GM18502 (cell line): ENCODE results near the gene NPAS3.

Experiments used
- ATAC-seq: cut with Tn5 transposase; IDR thresholded peaks from one replicate; pipeline ENCODE4 v1.9.1; 2021; ENCODE audit warnings: mild to moderate bottlenecking; ENCODE audit not compliant: unreplicated experiment, poor library complexity

NPAS3 gene

GRCh38 chr14:33851931-33852330 lies 913.3 kb downstream of the NPAS3 start:
- ATAC-seq = no peak
